Ascending aorta (tissue), 2 donors: ENCODE data around the gene TRIP6. TPM values are rescaled to one million over a fixed set of nuclear protein-coding genes. Genes with fewer than 3 reads are reported as not detected.
A peak's percentile ranks its signal among the peaks of the same experiment; 100 is the strongest.
"Not testable (repeated sequence)": the region's sequence is repeated elsewhere in the genome, so short reads cannot be mapped to it uniquely, and the experiment has no call there.

Experiments used
- DNase-seq, 2 donors: peaks; one replicate each; pipeline ENCODE4 v3.0.0-alpha.2; 2019; ENCODE audit warnings: low spot score in 2 of 2
- H3K27ac ChIP-seq, 2 donors: fragments of 200-600 bp; sonication (generic); one replicate each; pipeline ENCODE4 v1.5.1; 2016 to 2017; ENCODE audit warnings: mild to moderate bottlenecking in 1 of 2
- H3K27me3 ChIP-seq: fragments of 200-600 bp; sonication (generic); one replicate; pipeline ENCODE4 v1.5.1; 2017
- H3K36me3 ChIP-seq, 2 donors: fragments of 200-600 bp; sonication (generic); one replicate each; pipeline ENCODE4 v1.5.1; 2016
- H3K4me1 ChIP-seq, 2 donors: fragments of 200-600 bp; sonication (generic); one replicate each; pipeline ENCODE4 v1.5.1; 2016 to 2017; ENCODE audit warnings: mild to moderate bottlenecking in 1 of 2
- H3K4me3 ChIP-seq, 2 donors: fragments of 200-600 bp; sonication (generic); one replicate each; pipeline ENCODE4 v1.5.1; 2016 to 2017; ENCODE audit warnings: mild to moderate bottlenecking in 1 of 2
- H3K9me3 ChIP-seq, 2 donors: fragments of 200-600 bp; sonication (generic); one replicate each; pipeline ENCODE4 v1.5.1; 2016
- CTCF ChIP-seq, 3 experiments: fragments of 200-600 bp in 2 of 3; fragments of 450-650 bp in 1 of 3; sonication (generic) in 2 of 3; IDR thresholded peaks; one replicate each; pipeline ENCODE4 v1.5.1; 2016 to 2019; ENCODE audit warnings: antibody characterized with exemption in 3 of 3, mild to moderate bottlenecking in 1 of 3, moderate library complexity in 1 of 3
- intact Hi-C: fragments of 100-400 bp; cut with DNase I; formaldehyde crosslinking; loops from one replicate; pipeline ENCODE4 v1.15.1; 2023
- total RNA-seq: library from RNA; depleted of rRNA; stranded (reverse); fragments of >200 nt; gene quantifications from one replicate; pipeline ENCODE4 v1.1.0, GENCODE V29; 2016

TRIP6 gene
- total RNA-seq, 1 donor from 2014 or later: 221 TPM

- DNase-seq: no peak
- Histone ChIP-seq H3K27me3 (no peaks in the 10 kb centered on the region), H3K4me3 (no peak overlapping the region), H3K27ac (no peak overlapping the region), H3K4me1 (peaks cover 3% of the 10 kb centered on the region in 2 donors), H3K9me3 (no peaks in the 10 kb centered on the region), H3K36me3 (no peaks in the 10 kb centered on the region)
- TF ChIP-seq CTCF (IDR thresholded peaks at IDR 0.05): no peak
- intact Hi-C loops: no loop called here
Observed at GRCh38 chr7:100847360-100847759, 19.8 kb upstream of the TRIP6 start.

DNA sequence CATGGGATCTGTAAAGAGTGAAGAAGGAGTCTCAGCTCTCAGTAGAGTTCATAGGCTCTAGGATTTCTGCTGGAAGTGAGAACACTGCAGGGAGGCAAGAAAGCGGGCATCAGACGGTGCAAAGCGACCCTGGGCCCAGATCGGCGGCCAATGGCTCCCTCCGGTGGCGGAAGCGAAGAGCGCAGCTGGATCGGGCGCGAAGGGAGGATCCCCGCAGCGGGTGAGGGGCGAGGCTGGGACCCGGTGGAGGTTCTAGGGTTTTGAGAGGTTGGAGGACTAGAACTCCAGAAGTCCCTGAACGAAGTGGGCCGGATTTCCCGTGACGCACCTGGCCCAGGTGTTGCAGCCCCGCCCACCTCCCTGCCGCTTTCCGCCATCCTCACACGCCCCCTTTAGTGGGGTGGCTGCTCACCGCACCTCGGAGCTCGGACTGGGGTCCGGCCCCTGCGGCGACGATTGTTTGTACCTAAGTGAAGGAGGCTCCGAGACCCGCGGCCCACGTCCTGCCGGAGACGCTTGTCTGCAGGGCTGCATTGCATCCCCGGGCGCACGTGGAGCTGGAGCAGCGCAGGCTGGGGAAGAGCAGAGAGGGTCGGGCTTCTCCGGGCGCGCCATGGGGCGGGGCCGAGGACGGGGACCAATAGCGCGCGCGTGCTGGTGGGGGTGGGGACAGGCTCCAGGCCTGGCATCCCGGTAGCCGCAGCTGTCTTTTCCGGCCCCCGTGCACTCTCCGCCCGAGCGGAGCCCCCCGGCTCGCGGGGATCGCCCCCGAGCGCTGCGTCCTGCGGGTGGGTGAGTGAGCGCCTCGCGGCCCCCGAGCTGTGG lies 14.9 kb upstream of the TRIP6 start, which contains the start of gene SLC12A9:
Gene SLC12A9 (plus strand): TSS at position 666 of the 825 bp plus-strand sequence. CDS start 1,485 bp downstream, outside the sequence.
- Histone ChIP-seq H3K4me3 (peak within 1 kb of the TSS; percentile 69 to 82), H3K27me3 (no peaks in the 10 kb centered on the region), H3K9me3 (no peaks in the 10 kb centered on the region), H3K4me1 (peaks cover 3 to 8% of the 10 kb centered on the region in 2 donors), H3K36me3 (peaks cover 4 to 6% of the 10 kb centered on the region in 2 donors), H3K27ac (peak within 1 kb of the TSS; percentile 77 to 85)
- TF ChIP-seq CTCF (IDR thresholded peaks at IDR 0.05): peak; percentile 90 to 93 (median 90)
- intact Hi-C loops: loop anchor here (1.0 to 10.0 kb wide), 7 partner anchors 14 to 370 kb away; partner anchors contain the start of gene NYAP1
- peak; percentile 55 to 93 for DNase-seq

DNA sequence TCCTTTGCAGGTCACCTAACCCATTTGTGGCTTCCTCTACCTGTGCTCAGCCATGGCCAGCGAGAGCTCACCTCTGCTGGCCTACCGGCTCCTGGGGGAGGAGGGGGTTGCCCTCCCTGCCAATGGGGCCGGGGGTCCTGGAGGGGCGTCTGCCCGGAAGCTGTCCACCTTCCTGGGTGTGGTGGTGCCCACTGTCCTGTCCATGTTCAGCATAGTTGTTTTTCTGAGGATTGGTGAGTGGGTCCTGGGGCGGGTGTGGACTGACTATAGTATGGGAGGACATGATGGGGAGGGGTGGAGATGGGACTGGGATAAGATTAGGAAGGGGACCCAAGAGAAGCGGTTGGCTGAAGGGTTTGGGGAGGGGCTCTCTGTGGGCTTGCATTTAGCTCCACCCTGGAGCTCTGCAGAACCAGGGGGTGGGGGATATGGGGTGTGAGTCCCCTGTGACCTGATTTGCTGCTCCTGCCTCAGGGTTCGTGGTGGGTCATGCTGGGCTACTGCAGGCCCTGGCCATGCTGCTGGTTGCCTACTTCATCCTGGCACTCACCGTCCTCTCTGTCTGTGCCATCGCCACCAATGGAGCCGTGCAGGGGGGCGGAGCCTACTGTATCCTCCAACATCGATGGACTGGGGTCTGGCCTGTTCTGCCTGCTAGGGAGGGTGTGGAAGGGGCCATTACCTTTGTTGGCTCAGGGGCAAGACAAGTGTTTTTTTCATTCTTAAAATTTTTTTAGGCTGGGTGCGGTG lies 12.9 kb upstream of the TRIP6 start:
- peaks cover 4 to 6% of the 10 kb centered on the region in 2 donors for H3K36me3 ChIP-seq
- H3K4me3 ChIP-seq: no peak overlapping the region
- no peaks in the 10 kb centered on the region for H3K27me3 ChIP-seq
- intact Hi-C loops: loop anchor here (5.0 to 10.0 kb wide), 3 partner anchors 127 to 372 kb away; partner anchors contain the start of gene NYAP1
- peaks cover 3 to 8% of the 10 kb centered on the region in 2 donors for H3K4me1 ChIP-seq
- no peak overlapping the region for H3K27ac ChIP-seq
- TF ChIP-seq CTCF (IDR thresholded peaks at IDR 0.05): no peak
- no peak for DNase-seq
- no peaks in the 10 kb centered on the region for H3K9me3 ChIP-seq

DNA sequence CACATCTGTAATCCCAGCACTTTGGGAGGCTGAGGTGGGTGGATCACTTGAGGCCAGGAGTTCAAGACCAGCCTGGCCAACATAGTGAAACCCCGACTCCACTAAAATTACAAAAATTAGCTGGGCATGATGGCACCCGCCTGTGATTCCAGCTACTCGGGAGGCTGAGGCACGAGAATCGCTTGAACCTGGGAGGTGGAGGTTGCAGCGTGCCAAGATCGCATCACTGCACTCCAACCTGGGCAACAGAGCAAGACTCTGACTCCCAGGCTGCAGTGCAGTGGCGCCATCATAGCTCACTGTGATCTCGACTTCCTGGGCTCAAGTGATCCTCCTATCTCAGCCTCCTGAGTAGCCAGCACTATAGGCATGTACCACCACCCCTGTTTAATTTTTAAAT lies 12.3 kb upstream of the TRIP6 start:
- H3K4me1 ChIP-seq, H3K4me3 ChIP-seq, H3K27ac ChIP-seq, H3K36me3 ChIP-seq, H3K9me3 ChIP-seq, DNase-seq, H3K27me3 ChIP-seq: not testable (repeated sequence)
- intact Hi-C loops: loop anchor here (5.0 to 10.0 kb wide), 3 partner anchors 128 to 373 kb away; partner anchors contain the start of gene NYAP1

- intact Hi-C loops: loop anchor here (10.0 kb wide), 1 partner anchor 311 kb away; no protein-coding TSS in a partner anchor
- DNase-seq: no peak
- Histone ChIP-seq H3K4me1 (peaks cover 3 to 8% of the 10 kb centered on the region in 2 donors), H3K27ac (no peak overlapping the region), H3K36me3 (peaks cover 10 to 12% of the 10 kb centered on the region in 2 donors), H3K9me3 (no peaks in the 10 kb centered on the region), H3K27me3 (no peaks in the 10 kb centered on the region), H3K4me3 (no peak overlapping the region)
- no peak for TF ChIP-seq CTCF (IDR thresholded peaks at IDR 0.05)
Observed at GRCh38 chr7:100855515-100855914, 11.7 kb upstream of the TRIP6 start.
